Sigmoid colon (tissue), 3 donors: ENCODE results near the gene JMJD1C.

Source experiments
- POLR2A ChIP-seq, 2 donors: fragments of 450-650 bp; IDR thresholded peaks; one replicate each; pipeline ENCODE4 v1.6.1; 2016; ENCODE audit warnings: antibody characterized with exemption in 2 of 2, mild to moderate bottlenecking in 2 of 2, moderate library complexity in 2 of 2
- TF ChIP-seq, protein P1 (sequence below), 4 experiments: fragments of 450-650 bp in 3 of 4; fragments of 200-600 bp in 1 of 4; IDR thresholded peaks; one replicate each; pipeline ENCODE4 v1.5.1; 2016 to 2019; ENCODE audit warnings: antibody characterized with exemption in 4 of 4, mild to moderate bottlenecking in 3 of 4, moderate library complexity in 2 of 4

DNA sequence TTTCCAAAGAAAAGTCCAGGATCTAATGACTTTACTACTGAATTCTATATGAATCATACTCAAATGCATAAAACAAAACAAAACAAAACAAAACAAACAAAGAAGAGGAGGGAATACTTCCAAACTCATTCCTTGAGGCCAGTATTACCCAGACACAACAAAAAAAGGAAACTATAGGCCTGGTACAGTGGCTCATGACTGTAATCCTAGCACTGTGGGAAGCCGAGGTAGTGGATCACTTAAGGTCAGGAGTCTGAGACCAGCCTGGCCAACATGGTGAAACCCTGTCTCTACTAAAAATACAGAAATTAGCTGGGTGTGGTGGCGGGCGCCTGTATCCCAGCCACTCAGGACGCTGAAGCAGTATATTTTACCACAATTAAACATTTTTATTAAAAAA lies 218.0 kb downstream of the JMJD1C start:
- TF ChIP-seq, protein P1, sequence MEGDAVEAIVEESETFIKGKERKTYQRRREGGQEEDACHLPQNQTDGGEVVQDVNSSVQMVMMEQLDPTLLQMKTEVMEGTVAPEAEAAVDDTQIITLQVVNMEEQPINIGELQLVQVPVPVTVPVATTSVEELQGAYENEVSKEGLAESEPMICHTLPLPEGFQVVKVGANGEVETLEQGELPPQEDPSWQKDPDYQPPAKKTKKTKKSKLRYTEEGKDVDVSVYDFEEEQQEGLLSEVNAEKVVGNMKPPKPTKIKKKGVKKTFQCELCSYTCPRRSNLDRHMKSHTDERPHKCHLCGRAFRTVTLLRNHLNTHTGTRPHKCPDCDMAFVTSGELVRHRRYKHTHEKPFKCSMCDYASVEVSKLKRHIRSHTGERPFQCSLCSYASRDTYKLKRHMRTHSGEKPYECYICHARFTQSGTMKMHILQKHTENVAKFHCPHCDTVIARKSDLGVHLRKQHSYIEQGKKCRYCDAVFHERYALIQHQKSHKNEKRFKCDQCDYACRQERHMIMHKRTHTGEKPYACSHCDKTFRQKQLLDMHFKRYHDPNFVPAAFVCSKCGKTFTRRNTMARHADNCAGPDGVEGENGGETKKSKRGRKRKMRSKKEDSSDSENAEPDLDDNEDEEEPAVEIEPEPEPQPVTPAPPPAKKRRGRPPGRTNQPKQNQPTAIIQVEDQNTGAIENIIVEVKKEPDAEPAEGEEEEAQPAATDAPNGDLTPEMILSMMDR (IDR thresholded peaks at IDR 0.05), result no peak
- no peak for TF ChIP-seq POLR2A (IDR thresholded peaks at IDR 0.05)
